Measurements from ENCODE around the gene SEMA6A.

DNA sequence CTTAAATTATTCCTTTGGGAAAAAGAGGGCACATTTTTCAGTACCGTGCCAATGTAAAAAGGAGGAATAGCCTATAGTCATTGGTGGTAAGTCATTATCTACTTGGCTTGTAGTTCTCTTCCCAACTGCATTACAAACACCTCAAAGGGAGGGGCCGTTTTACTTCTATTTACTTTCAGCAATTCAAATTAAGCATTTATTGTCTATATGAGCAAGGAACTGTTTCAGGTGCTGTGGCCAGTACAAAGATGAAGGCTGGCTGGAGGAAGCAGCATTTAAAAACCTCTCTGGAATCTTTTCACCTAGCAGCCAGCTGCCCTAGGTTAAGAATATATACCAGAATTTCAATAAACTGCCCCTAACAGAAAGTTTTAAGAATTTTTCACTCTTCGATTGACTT lies 48.9 kb downstream of the SEMA6A start:
- TF ChIP-seq CTCF (IDR thresholded peaks at IDR 0.05): no peak
- no peak for TF ChIP-seq POLR2A (IDR thresholded peaks at IDR 0.05)
